Adrenal gland (tissue), 5 donors: ENCODE results near the gene PIK3CB.

Experiments used
- POLR2A ChIP-seq, 2 donors: fragments of 450-650 bp; IDR thresholded peaks; one replicate each; pipeline ENCODE4 v1.6.1; 2017; ENCODE audit warnings: antibody characterized with exemption in 2 of 2, mild to moderate bottlenecking in 2 of 2, moderate library complexity in 1 of 2
- TF ChIP-seq, protein P1 (sequence below), 6 experiments: fragments of 450-650 bp in 4 of 6; fragments of 200-600 bp in 2 of 6; sonication (generic) in 1 of 6; IDR thresholded peaks; 1 replicate in 5 of 6; 2 replicates in 1 of 6; pipeline versions ENCODE4 v1.5.1 to v1.8.0; 2016 to 2021; ENCODE audit warnings: antibody characterized with exemption in 6 of 6, mild to moderate bottlenecking in 2 of 6, moderate library complexity in 1 of 6
- donor health status: DM: no; HTN: no; CAD: no.

DNA sequence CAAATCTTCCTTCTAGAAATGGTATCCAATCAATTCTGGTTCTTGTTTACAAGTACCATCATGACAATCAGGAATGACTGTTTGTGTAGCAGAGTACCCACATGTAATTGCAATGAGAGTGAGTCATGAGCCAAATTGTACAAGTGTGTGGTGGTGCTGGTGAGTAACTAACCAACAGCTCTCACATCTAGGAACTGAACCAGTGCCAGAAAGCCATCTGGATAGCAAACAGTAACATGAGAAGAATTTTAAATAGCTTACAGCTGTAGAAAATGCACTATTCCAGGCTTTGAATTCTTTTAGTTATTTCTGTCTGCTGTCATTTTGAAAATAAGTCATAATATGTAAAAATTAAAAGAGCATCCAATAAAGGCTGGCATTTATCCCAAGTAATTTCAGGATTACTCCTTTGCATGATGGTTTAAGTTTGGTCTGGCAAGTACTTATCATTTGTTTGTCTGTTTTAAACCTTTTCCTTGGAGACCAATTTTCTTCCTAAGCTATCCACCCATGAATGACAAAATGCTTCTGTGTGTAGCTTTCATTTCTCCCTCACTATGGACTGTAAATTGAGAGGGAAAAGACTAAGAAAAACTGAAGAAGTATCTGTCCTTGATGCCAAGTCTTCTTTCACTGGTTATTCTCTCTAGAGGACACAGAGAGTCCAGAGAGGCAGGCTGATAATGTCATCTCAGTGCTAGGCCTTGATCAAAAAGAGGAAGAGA lies 60.0 kb downstream of the PIK3CB start:
- TF ChIP-seq, protein P1, sequence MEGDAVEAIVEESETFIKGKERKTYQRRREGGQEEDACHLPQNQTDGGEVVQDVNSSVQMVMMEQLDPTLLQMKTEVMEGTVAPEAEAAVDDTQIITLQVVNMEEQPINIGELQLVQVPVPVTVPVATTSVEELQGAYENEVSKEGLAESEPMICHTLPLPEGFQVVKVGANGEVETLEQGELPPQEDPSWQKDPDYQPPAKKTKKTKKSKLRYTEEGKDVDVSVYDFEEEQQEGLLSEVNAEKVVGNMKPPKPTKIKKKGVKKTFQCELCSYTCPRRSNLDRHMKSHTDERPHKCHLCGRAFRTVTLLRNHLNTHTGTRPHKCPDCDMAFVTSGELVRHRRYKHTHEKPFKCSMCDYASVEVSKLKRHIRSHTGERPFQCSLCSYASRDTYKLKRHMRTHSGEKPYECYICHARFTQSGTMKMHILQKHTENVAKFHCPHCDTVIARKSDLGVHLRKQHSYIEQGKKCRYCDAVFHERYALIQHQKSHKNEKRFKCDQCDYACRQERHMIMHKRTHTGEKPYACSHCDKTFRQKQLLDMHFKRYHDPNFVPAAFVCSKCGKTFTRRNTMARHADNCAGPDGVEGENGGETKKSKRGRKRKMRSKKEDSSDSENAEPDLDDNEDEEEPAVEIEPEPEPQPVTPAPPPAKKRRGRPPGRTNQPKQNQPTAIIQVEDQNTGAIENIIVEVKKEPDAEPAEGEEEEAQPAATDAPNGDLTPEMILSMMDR (IDR thresholded peaks at IDR 0.05): no peak
- TF ChIP-seq POLR2A (IDR thresholded peaks at IDR 0.05): no peak
